ENCODE measurements around the gene FLNB.
"Not testable (repeated sequence)": the region's sequence is repeated elsewhere in the genome, so short reads cannot be mapped to it uniquely, and the experiment has no call there.

FLNB gene

DNA sequence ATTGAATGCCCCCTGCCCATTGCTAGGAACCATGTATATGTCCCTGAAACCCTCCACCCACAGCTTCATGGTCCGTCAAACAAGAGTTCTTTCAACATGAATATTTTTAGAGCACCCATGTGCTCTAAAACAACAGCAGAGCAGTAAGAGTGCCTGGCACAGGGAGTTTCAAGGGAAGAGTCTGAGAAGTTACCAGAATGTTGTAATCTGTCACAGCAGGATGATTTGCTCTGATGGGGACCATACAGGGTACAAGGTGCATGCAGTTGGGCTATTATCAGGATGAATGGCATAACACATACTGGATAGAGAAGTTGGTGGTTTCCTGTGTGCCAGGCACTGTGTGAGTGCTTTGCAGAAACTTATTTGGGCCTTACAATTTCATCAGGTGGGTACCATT lies 27.8 kb upstream of the FLNB start:
- DNase-seq (ENCODE audit: low spot score) = no peak

DNA sequence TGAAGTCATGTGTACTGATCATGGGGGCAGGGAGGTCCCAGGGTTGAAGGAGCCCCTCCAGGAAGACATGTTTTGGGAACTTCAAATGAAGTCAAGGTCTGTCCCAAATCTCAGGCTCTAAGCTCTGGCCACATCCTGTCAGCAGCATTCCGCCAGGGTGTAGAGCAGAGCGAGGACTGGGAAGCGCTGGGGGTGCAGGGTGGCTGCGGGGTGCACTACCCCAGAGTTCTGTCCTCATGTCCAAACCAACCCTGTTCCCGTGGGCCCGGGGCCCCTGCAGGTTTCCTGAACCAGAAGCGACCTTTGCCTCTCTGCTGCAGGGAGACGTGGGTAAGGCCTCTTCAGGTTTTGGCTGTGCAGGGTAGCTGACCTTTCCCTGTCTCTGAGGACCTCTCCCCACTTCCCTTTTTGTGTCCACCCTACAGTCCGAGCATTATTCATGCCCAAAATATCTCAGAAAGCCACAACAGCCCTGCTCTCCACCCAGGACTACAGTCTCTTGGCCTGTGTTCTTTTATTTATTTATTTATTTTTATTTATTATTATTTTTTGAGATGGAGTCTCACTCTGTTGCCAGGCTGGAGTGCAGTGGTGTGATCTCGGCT lies 26.6 kb upstream of the FLNB start:
- DNase-seq (ENCODE audit: low spot score) = no peak

DNA sequence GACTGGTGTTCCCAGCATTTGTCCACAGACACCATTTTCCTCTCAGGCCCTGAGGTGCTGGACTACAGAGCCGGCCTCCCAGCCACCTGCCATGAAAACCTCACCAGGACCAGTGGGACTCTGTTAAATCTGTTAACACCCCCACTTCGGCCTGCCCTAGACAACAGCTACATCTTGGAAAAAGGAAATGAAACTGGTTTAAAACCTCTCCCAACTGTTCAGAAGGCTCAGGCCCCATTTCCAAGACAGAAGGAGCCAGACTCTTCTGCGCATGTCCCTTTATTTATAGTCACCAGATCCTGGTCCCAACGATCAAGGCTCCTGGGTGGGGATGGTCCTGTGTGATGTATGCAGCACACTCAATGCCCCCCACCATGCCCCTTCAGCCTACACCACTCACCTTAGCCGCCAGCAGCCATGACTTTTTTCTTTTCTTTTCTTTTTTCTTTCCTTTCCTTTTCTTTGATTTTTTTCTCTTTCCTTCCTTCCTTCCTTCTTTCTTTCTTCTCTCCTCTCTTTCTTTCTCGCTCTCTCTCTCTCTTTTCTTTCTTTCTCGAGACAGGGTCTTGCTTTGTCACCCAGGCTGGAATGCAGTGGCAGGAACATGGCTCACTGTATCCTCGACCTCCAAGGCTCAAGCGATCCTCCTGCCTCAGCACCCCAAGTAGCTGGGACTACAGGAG lies 25.5 kb upstream of the FLNB start:
- no peak for DNase-seq (ENCODE audit: low spot score)

DNA sequence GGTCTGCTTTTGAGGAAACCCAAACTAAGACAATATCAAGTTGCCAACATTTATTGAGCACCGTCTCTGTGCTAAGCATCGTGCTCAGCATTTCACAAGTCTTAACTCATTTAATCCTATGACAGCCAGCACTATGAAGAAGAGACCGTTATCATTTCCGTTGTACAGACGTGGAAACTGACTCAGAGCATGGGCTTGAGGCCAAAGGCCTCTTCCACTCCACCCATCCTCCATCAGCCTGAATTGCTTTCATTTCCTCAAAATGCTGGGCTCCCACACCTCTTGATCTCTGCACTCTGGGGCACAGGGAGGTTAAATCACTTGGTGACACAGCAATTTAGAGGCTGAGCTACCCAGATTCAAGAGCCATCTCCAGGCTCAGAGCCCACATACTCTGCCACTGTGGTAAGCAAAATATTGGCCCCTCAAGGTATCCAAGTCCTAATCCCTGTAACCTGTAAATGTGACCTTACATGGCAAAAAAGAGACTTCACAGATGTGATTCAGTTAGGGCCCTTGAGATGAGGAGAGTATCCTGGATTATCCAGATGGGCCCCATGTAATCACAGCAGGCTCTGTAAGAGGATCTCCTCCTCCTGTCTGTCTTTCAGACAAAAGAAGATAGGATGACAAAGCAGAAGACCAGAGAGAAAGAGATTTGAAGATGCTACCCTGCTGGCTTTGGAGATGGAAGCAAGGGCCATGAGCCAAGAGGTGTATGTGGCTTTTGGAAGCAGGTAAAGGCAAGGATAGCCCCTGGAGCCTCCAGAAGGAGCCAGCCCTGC lies 24.3 kb upstream of the FLNB start:
- peak; percentile 54 for DNase-seq (ENCODE audit: low spot score)

DNA sequence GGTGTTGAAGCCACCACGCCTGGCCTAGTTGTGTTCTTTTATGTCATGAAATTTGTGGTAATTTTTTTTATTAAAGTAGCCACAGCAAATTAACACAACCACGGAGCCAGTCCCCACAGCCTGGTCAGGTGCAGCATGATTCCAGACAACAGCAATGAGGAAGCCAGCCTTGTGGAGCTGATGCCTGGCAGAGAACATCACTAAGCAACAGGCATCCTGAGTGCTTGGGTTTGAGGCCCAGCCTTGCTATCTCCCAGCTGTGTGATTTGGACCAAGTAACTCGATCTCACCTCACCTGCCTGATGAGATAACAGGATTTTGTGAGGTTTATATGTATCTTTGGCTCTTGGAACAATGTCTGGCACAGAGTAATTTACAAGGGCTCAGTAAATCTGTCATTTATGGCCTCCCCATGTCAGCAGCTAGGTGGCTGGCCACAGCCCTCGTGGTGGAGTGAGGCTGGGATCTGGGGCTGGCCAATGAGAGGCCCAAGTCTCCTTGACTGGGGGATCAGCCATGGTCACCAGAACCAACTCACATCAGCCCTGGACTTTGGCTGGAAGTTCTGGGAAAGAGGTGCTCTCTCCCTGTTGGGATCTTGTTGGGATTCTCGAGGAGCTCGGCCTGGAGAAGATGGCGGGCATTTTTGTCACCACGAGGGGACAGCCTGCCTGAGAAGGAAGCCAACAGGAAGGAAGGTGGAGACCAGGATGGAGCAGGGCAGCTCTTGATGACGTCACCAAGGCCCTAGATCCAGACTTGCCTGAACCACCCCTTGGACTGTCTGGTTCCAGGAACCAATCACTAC lies 22.8 kb upstream of the FLNB start:
- no peak for DNase-seq (ENCODE audit: low spot score)

DNA sequence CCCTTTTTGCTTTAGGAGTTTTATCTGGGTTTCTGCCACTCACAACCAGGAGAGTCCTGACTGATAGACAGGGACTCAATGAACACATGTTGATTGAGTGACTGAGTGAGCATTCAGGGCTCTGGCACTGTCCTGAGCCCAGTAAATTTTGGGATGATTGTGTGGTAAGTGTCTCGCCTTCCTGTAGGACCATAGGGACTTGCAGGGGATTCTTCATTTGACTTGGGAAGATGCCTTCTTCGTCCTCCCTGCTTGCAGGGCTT lies 22.3 kb upstream of the FLNB start:
- no peak for DNase-seq (ENCODE audit: low spot score)

DNA sequence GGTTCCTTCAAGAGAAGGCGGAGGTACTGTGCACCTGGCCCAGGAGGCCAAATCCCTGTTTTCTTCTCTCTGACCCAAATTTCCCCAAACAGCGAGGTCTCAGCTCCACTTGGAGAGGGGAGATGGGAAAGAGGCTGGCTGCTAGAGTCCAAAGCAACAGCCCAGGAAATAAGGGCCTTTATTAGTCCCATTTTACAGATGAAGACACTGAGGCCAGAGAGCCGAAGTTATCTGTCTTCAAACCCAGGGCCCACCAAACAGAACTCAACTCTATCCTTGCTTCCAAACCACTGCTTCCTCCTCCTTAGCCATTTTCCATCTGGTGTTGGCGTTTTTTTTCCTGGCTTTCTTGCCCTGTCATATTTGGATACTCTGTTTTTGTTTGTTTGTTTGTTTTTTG lies 22.0 kb upstream of the FLNB start:
- no peak for DNase-seq (ENCODE audit: low spot score)

DNA sequence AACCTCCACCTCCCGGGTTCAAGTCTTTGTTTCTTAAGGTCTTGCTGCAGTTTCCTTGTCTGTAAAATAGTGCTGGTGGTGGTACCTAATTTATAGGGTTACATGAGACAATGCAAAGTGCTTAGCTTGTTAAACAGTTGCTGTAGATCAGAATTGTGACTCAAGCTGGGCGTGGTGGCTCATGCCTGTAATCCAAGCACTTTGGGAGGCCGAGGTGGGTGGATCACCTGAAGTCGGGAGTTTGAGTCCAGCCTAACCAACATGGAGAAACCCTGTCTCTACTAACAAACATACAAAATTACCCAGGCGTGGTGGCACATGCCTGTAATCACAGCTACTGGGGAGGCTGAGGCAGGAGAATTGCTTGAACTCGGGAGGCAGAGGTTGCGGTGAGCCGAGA lies 19.0 kb upstream of the FLNB start:
- DNase-seq (ENCODE audit: low spot score) = not testable (repeated sequence)

DNA sequence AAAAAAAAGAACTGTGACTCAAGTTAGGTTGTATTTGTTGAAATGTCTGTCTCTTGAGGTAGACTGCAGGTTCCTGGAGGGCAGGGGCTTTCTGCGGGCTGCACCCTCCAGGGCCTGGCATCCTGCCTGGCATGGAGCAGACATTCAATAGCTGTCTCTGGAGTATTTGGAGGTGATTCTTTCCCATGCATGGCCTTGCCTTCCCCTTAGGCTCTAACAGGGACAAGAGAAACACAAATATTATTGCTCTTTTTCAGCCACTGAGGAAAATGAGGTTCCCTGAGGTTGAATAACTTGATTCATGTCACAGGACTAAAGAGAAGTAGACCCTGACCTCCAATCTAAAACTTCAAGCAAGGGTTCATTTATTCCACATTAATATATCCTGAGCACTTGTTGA lies 18.6 kb upstream of the FLNB start:
- no peak for DNase-seq (ENCODE audit: low spot score)

DNA sequence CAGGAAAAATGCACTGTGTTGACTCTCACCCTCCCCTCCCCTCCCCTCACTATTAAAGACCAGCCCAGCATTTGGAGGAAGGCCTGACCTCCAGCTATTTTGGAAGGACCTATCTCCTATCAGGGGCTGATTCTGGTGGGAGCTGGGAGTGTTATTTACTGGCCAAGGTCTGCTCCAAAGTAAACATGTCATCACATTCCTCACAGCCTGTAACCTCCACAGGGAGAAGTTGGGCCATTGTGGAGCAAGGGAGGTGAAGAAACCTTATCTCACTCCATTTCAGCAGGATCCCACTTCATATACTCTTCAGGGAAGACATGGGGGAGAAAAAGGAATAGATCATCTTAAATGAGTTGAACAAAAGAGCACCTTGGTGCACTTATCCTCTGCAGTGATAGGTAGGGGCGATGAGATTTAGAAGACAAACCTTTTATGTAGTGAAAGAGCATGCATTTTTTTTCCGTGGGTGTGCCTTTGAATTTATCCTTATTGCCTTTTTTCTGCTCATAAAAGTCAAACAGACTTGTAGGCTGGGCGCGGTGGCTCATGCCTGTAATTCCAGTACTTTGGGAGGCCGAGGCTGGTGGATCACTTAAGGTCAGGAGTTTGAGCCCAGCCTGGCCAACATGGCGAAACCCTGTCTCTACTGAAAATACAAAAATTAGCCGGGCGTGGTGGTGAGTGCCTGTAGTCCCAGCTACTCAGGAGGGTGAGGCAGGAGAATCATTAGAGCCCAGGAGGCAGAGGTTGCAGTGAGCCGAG lies 15.6 kb upstream of the FLNB start:
- DNase-seq (ENCODE audit: low spot score) = no peak

DNA sequence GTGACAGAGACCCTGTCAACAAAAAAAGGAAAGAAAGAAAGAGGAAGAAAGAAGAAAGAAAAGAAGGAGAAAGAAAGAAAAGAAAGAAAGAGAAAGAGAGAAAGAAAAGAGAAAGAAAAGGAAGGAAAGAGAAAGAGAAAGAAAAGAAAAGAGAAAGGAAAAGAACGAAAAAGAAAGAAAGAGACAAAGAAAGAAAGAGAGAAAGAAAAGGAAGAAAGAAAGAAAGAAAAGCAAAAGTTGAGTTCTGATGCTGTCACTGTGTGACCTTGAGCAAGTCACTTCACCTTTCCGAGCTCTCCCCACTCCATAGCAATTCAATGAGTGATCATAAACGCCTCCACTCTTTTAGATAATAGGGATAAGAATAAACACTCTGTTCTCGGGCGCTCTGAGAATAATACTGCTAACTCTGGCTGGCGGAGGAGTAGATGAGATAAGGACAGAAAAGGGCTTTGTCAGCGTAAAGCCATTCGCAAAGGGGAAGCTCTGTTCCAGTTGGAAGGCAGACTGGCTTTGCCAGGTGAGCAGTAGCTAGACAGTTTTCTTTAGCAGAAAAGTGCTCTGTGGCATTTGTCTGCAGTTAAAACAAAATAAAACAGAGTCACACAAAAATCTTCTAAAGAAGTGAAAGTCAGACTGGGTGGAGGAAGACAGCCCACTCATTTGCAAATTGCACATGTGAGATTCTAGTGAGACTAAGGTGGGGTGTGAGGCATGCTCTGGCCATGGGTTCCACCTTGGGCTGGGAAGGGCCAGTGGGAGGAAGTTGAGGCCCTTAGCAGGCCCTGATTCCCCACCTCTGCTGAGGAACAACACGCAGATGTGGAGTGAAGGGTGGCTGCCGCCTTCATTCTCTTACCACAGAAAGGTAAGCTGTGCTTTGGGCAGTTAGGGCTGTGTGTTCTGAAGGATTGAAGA lies 9.6 kb upstream of the FLNB start:
- DNase-seq (ENCODE audit: low spot score) = no peak

DNA sequence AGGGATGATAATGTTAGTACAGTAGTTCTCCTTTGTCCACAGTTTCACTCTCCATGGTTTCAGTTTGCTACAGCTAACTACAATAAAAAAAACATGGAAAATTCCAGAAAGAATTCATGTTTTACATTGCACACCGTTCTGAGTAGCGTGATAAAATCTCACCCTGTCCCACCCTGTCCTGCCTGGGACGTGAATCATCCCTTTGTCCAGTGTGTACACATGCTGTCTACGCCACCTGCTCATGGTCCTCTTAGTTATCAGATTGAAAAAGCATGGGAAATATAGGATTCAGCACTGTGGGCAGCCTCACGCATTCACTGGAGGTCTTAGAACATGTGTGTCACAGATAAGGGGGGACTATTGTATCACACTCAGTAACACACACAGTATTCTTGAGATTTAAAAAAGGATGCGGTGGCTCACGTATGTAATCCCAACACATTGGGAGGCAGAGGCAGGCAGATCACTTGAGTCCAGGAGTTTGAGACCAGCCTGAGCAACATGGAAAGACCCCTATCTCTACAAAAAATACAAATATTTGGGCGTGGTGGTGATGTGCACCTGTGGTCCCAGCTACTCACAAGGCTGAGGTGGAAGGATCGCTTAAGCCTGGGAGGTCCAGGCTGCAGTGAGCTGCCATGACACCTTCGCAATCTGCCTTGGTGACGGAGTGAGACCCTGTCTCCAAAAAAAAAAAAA lies 8.7 kb upstream of the FLNB start:
- no peak for DNase-seq (ENCODE audit: low spot score)

DNA sequence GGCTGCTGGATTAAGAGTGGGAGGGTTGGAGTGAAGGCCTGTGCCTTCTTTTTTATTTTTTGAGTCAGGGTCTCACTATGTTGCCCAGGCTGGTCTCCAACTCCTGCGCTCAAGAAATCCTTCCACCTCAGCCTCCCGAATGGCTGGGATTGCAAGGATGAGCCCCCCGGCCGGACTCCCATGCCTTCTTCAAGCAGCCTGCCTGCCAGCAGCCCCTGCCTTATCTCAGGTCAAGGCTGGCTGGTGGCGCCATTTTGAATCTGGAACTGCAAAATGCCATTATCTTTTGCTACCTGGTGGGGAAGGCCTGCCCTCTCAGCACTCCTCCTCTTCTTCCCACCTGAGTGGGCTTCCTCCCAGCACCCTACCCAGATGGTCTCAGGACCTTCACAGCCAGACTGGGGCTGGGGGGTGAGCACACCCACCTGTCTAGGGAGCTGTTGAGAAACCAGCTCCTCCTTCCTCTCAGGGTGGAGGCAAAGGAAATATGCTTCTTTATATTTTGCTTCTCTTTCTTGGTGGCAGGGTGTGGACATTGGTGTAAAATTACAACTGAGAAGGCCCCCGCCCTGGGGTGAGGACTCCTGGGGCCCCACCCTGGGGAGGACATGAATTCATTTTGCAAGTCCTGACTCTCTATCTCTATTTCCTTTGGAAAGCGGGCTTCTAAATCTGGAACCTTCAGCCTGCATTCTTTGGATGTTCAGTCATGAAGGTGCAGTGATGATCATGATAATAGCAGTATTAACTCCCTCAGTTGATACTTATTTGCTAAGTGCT lies 7.7 kb upstream of the FLNB start:
- no peak for DNase-seq (ENCODE audit: low spot score)

DNA sequence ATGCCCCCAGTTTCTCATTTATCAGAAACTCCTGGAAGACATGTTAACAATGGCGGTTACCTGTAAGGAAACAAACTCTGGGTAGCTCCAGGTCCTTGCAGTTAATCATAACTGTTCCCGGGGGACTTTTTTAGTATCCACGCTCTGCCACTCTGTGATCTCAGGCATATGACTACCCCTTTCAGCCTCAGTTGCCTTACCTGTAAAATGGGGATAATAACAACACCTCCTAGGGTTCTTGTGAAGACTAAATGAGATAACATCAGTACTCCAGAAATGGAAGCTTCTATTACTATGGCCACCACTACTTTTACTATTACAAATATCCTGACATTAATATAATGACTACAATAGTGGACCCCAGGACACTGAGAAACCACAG lies 7.1 kb upstream of the FLNB start:
- DNase-seq (ENCODE audit: low spot score) = no peak

DNA sequence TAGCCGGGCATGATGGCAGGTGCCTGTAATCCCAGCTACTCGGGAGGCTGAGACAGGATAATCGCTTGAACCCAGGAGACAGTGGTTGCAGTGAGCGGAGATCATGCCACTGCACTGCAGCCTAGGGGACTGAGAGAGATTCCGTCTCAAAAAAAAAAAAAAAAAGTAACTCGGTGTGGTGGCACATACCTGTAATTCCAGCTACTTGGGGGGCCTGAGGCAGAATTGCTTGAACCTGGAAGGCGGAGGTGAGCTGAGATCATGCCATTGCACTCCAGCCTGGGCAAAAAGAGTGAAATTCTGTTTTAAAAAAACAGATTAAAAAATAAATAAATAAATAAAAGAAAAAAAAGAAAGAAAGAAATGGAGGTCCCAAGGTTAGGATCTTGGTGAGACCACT lies 6.2 kb upstream of the FLNB start:
- DNase-seq (ENCODE audit: low spot score) = no peak

DNA sequence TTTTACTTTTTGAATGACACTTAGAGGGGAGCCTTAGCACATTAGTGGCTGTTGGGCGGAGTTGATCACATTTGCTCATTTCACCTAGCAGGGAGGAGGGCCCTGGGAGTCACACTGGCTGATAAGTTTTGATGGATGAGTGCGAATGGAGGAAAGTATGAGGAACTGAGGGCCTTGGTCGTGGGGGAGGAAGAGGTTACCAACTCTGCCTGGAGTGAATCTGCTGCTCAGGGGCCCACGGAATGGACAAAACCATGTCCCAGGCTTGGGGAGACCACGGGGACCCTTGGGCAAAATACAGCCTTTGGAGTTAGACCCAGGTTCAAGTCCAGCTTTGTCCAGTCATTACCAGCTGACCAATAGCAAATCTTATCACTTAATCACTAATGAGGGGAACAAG lies 5.1 kb upstream of the FLNB start:
- no peak for DNase-seq (ENCODE audit: low spot score)

DNA sequence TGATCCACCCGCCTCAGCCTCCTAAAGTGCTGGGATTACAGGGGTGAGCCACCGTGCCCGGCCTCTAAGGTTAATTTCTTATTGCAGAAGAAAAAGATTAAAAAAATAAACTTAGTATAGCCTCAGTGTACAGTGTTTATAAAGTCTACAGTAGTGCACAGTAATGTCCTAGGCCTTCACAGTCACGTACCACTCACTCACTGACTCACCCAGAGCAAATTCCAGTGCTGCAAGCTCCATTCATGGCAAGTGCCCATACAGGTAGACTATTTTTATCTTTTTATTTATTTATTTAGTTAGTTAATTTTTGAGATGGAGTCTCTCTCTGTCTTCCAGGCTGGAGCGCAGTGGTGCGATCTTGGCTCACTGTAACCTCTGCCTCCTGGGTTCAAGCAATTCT lies 3.2 kb upstream of the FLNB start:
- no peak for DNase-seq (ENCODE audit: low spot score)

DNA sequence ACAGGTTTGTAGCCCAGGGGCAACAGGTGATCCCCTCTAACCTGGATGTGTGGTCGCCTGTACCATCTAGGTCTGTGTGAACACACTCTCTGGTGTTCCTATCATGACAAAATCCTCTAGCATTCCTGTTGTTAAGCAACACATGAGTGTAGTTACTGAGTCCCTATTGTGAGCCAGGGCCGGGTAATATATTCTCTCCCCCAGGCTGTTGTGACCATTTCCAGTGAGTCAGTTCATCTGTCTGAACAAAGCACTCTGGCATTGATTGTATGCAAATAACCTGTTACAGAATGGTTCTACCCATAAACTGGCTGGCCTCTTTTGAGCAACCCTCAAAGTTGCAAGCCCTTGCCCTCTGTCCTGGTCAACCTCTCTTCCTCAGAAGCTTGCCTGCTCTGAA lies 2.6 kb upstream of the FLNB start:
- DNase-seq (ENCODE audit: low spot score) = no peak

DNA sequence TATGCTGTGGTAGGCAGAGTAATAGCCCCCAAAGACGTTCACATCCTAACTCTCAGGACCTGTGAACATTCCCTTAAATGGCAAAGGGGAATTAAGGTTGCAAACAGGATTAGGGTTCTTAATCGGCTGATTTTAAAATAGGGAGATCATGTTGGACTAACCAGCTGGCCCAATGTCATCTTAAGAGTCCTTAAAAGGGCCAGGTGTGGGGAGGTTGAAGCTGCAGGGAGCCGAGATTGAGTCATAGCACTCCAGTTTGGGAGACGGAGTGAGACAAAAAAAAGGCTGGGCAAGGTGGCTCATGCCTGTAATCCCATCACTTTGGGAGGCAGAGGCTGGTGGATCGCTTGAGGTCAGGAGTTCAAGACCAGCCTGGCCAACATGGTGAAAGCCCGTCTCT lies 1.6 kb upstream of the FLNB start:
- DNase-seq (ENCODE audit: low spot score) = no peak

Data from hematopoietic multipotent progenitor cell treated with erythropoietin and hydrocortisone succinate and interleukin-3 and kit ligand, for 17 days (in vitro differentiated cells).